Measurements from ENCODE around the gene FAM171A1.
"Not testable (repeated sequence)": the region's sequence is repeated elsewhere in the genome, so short reads cannot be mapped to it uniquely, and the experiment has no call there.

Gene FAM171A1

DNA sequence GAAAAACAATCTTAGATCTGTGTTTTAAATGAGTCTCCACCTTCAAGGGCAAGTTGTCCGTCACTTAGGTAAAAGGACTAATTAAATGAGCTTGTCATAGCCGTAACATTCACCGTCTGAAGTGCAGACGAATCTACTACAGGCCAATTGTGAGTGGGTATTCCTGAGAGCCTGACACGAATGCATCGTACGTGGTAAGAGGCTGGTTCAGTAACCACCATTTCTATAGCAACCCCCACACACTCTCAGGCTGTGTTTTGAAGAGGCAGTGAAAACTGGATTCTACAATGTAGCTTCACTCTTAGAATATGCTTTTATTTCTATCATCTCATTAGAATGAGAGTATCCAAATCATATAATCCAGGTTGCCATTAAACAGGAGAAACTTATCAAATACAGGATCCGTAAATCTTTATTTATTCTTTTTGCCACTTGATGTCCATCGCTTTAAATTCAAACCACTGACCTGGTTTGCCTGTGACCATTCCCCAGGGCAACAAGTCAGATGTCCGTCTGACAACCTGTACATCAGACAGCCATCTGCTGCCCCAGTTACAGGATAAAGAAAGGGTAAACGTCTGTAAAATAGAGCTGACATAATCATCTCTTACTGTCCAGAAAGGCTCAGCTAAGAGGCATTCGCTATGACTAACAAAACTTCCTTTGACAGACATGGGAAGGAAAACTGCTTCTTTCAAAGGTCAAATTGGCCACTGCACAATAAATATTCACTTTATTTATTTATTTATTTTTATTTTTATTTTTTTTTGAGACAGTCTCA, 132.3 kb downstream of the FAM171A1 start:
- DNase-seq: peak in 1 of 5 experiments; percentile 43

DNA sequence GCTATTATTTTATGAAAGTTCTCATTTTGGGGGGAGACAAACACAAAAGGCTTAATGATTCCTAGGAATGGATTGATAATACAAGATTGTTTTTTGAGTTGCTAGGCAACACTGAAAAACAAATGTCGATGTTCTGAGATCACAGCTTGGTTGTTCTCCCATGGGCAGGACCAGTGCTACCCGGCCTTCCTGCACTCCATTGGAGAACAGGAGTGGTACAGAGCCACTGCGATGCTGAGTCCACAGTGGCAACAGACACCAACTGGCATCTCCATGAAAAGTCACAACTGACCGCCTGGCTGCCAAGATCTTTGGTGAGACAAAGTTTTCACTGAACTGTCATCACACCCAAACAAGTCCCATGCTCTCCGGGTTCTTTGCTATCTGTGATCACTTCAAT, 133.7 kb downstream of the FAM171A1 start:
- no peak for DNase-seq

DNA sequence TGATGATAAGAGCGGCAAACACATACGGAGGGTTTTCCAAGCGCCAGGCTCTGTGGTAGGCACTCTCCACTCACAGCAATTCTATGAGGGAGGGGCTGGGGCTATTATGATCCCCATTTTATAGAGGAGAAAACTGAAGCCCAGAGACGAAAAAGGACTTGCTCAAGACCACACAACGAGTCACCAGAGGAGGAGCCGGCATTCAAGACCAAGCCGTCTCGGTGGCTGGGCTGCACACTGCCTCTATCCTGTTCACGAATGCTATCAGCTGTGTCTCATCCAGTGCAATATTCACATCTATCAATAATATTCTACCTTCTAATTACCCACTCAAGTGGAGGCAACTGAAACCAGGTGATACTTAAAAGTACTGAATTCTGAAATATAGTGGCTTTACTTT, 134.7 kb downstream of the FAM171A1 start:
- no peak for DNase-seq

DNA sequence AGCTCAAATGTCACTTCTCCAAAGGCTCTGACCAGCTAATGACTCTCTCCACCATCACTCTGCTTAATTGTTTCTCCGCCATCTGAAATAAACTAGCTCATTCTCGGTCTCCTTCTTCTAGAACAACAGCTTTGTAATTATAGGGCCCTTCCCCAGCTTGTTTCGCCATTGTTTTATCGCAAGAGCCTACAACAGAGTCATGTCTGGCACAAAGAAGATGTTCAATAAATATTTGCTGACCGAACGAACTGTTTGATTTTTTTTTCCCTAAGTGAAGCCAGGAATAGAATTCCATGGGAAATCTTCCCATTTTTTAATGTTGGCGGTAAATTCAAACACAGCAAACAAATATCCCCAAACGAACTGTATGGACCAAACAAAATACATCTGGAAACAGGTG, 138.8 kb downstream of the FAM171A1 start:
- DNase-seq: no peak

DNA sequence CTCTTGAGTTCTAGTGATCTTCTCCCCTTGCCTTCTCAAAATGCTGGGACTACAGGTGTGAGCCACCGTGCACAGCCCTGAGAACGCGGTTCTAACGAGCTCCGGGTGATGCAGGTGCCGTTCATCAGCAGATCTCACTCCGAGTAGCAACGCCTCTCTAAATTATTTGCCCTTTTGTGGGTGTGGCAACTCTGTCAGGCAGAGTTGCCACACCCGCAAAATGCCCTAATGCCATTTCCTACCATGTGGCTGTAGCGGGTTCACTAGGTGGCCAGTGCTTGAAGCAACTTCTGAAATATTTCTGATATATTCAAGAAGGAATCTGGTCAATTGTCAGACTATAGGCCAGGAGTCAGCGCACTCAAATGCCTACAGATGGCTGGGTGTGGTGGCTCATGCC, 139.7 kb downstream of the FAM171A1 start:
- no peak for DNase-seq

- no peak for DNase-seq
Measured at GRCh38 chr10:15230257-15230656, 140.8 kb downstream of the FAM171A1 start.

- no peak for DNase-seq
Measured at GRCh38 chr10:15229268-15229667, 141.8 kb downstream of the FAM171A1 start.

GRCh38 chr10:15228426-15228825, 142.7 kb downstream of the FAM171A1 start:
- no peak for DNase-seq

GRCh38 chr10:15227611-15228372, 143.3 kb downstream of the FAM171A1 start:
- no peak for DNase-seq

DNA sequence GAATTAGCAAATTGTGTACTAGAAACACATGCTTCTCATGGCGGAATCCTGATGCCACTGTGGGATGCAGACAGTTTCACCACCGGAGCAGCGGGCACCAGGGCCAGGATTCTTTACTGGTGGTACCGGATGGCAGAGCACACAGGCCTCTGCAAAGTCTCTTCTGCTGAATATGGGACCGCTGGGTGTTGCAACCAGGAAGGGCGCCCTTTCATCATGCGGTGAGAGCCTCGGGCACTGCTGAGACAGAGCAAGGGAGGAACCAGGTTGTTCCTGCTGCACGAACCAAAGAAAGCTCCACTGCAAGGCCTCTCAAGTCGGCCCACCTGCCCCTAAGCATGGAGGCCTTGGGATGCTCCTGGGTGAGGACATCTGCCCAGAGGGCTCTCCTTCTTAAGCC, 145.6 kb downstream of the FAM171A1 start:
- no peak for DNase-seq

- no peak for DNase-seq
Measured at GRCh38 chr10:15224948-15225347, 146.1 kb downstream of the FAM171A1 start.

DNA sequence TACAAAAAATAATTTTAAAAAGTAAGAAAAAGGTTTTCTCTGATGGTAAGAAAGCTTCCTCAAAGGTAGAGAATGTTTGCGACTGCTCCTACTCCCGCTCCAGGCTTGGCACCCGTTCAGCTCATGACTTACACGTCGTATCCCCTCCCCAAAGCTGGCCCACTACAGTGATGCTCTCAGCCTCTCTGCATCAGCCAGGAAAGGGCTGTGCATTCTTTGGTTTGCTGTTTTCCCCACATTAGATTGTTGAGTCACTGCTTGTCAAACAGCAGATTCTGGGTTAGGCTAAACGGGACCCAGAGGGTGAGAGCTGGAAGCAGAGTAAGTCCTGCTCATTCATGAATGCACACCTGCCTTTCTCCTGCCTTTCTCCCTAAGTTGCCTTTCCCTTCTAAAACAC, 147.9 kb downstream of the FAM171A1 start:
- no peak for DNase-seq

- no peak for DNase-seq
Measured at GRCh38 chr10:15222511-15222910, 148.6 kb downstream of the FAM171A1 start.

DNA sequence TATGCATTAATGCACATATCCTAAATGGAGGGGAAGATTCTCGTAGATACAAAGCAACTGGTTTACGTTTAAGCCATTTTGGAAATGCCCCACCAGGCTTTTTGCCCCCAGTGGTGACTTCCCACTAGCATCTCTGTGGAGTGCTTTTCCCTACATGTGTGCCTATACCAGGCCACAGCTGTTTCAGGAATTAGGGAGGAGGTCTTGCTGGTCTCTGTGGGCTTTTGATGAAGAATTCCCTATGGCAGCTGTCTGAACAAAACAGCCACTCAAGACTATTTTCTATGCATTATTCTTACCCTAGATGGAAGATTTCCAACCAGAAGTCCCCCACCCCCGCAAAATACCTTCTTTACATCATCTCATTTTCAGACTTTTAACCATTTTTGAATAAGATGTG, 150.6 kb downstream of the FAM171A1 start:
- no peak for DNase-seq

DNA sequence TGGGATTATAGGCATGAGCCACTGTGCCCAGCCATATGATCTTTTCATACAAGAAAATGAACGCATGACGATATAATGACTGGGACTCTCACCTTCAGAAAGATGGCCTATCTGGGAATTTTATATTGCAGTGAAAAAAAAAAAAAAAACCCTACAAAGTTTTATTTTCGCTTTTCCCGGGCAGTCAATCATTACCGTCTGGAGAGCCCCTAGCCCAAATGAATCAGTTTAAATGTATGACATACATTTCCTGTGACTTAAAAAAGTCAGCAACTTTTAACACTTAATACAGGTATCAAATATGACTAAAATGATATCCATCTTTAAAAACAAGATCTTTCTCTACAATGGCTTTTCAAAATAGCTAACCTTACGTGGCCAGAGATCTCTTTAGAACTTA, 154.4 kb downstream of the FAM171A1 start:
- no peak for DNase-seq

DNA sequence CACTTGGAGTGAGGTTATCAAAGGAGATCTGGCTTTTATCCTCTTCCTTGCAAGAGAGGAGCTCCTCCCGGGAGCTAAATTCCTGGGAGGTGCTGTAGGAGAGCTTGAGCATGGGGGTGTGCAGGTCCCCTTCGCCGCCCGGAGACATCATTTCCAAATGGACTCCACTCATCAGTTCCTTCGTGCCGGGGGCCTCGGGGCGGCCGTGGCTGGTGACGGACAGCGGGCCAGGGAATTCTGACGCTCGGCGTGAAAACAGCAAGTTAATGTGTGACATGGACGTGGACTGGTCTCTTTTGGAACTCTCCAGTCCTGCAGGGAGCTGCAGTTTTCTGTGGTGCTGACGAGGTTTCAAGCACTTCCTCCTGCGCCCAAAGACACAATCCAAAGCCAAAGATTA, 156.9 kb downstream of the FAM171A1 start:
- DNase-seq: no peak

GRCh38 chr10:15213461-15213861, 157.6 kb downstream of the FAM171A1 start:
- no peak for DNase-seq

- peak in 1 of 5 experiments; percentile 17 for DNase-seq
Measured at GRCh38 chr10:15211464-15211979, 159.6 kb downstream of the FAM171A1 start.

GRCh38 chr10:15210521-15210920, 160.6 kb downstream of the FAM171A1 start:
- DNase-seq: no peak

DNA sequence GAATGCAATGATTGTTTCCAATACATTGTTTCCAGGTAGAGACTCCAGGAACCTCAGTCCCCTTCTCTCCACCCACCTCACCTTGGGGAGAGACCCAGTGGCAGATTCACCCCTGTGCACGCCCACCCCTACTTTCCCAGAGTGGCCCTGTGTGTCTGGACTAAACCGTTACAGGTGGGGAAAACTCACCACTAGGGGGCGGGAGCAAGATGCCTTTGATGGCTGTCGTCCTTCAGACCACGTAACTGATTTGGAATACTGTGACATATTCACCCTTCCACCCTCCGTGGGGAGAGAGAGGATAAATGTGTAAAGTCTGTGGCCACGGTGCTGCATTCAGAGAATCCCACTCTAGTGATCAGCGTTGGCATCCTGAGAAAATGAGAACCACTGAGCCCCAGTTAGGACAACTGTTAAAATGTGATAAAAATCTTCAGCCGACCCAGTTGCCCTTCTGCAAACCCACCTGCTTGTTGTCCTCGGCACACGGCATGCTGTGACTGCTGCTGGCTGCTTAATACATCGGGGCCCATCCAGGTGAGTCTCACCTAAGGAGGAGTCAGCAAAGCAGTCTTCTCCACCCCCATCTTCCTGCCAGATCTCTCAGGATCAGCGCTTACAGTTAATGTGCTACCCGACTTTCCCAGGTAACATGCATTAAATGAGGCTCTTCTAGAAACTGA, 161.1 kb downstream of the FAM171A1 start:
- peak; percentile 42 to 82 (median 67) for DNase-seq

GRCh38 chr10:15208221-15208620, 162.9 kb downstream of the FAM171A1 start:
- DNase-seq: peak in 1 of 5 experiments; percentile 9

DNA sequence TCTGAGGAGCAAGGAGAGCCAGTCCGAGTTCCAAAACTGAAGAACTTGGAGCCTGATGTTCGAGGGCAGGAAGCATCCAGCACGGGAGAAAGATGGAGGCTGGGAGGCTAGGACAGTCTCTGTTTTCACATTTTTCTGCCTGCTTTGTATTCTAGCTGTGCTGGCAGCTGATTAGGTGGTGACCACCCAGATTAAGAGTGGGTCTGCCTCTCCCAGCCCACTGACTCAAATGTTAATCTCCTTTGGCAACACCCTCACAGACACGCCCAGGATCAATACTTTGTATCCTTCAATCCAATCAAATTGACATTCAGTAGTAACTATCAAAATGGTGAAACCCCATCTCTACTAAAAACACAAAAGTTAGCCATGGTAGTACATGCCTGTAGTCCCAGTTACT, 163.7 kb downstream of the FAM171A1 start:
- not testable (repeated sequence) for DNase-seq

DNA sequence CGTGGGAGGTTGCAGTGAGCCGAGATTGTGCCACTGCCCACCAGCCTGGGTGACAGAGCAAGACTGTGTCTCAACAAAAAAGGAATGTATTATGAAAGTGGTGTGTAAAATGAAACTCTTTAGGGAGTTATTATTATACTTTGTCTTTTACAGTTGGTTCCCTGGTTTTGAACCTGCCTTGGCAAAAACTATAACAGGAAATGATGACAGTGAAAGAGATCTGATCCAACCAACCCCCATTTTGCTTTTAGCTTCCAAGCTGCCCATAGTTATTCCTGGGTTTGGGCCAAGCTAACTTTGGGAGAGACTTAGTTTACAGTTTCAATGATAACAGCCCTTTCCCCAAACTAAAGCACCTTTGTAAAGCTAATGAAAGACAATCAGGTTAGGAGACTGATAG, 168.4 kb downstream of the FAM171A1 start:
- DNase-seq: peak in 1 of 5 experiments; percentile 9
